GM13976 (cell line): Measurements from ENCODE around the gene FAM131C.
"Not testable (repeated sequence)": the region's sequence is repeated elsewhere in the genome, so short reads cannot be mapped to it uniquely, and the experiment has no call there.

Source experiments
- DNase-seq: peaks from one replicate; pipeline ENCODE4 v3.0.0; 2012; ENCODE audit warnings: low spot score
- CTCF ChIP-seq: IDR thresholded peaks from 2 replicates; pipeline ENCODE4 v1.5.1; 2012; ENCODE audit warnings: borderline replicate concordance, mild to moderate bottlenecking; ENCODE audit not compliant: insufficient read depth; ENCODE audit errors: extremely low read depth, missing control alignments, control extremely low read depth
- in situ Hi-C: fragments of 300-500 bp; cut with MboI; formaldehyde crosslinking; loops from one replicate; pipeline ENCODE4 v1.12.0; 2022; ENCODE audit warnings: low sequenced_read_pairs, mixed read lengths, inconsistent platforms; ENCODE audit not compliant: unreplicated experiment

FAM131C gene

GRCh38 chr1:16054598-16055540 is 18.6 kb downstream of the FAM131C start:
- DNase-seq: no peak
- TF ChIP-seq CTCF: no peak
- in situ Hi-C loops: no loop called here

- no peak for DNase-seq
- no peak for TF ChIP-seq CTCF
- in situ Hi-C loops: no loop called here
Measured at GRCh38 chr1:16053781-16054502, 19.5 kb downstream of the FAM131C start.

- in situ Hi-C loops, DNase-seq: not testable (repeated sequence)
Measured at GRCh38 chr1:16051949-16052348, 21.5 kb downstream of the FAM131C start.

GRCh38 chr1:16051039-16051438 is 22.4 kb downstream of the FAM131C start:
- TF ChIP-seq CTCF: no peak

GRCh38 chr1:16050328-16050727 is 23.1 kb downstream of the FAM131C start:
- TF ChIP-seq CTCF: no peak
- in situ Hi-C loops: no loop called here
- DNase-seq: no peak

More at GRCh38 chr1:16051039-16051438, 22.4 kb downstream of the FAM131C start:
- no peak for DNase-seq
- in situ Hi-C loops: no loop called here

GRCh38 chr1:16048573-16049189 is 24.8 kb downstream of the FAM131C start:
- TF ChIP-seq CTCF: no peak
- no peak for DNase-seq
- in situ Hi-C loops: no loop called here
